ENCODE measurements around the gene GJB3. TPM values are rescaled to one million over a fixed set of nuclear protein-coding genes. Genes with fewer than 3 reads are reported as not detected.
A peak's percentile ranks its signal among the peaks of the same experiment; 100 is the strongest.

The GJB3 gene
- total and polyA plus RNA-seq, 2 of the 13 experiments (the other 11 are each of a cell fraction or from before 2014, with no cell fraction given), result not detected

GRCh38 chr1:34786521-34787325 is 5.7 kb downstream of the GJB3 start (continued):
- TF ChIP-seq MEF2D (CRISPR knock-in tag; IDR thresholded peaks at IDR 0.05) (0 out of 2 replicates have a peak, but pooled peaks have one; percentile 31), TP53 (CRISPR knock-in tag; conservative IDR thresholded peaks at IDR 0.05) (no peak), KLF6 (CRISPR knock-in tag; IDR thresholded peaks at IDR 0.05) (no peak), FOXA1 (IDR thresholded peaks at IDR 0.05) (no peak), FOXA1 (CRISPR knock-in tag; IDR thresholded peaks at IDR 0.05) (peak; percentile 42), MIXL1 (CRISPR knock-in tag; IDR thresholded peaks at IDR 0.05) (0 out of 2 replicates have a peak, but pooled peaks have one; percentile 55), HNF4A (CRISPR knock-in tag; IDR thresholded peaks at IDR 0.05) (no peak), ZNF598 (CRISPR knock-in tag; IDR thresholded peaks at IDR 0.05; ENCODE audit: borderline replicate concordance) (no peak), KLF12 (CRISPR knock-in tag; IDR thresholded peaks at IDR 0.05; ENCODE audit: borderline replicate concordance) (no peak), CC2D1A (CRISPR knock-in tag; IDR thresholded peaks at IDR 0.05) (no peak), NRL (CRISPR knock-in tag; IDR thresholded peaks at IDR 0.05; ENCODE audit: borderline replicate concordance) (no peak), SNAPC2 (CRISPR knock-in tag; IDR thresholded peaks at IDR 0.05) (no peak), CTCF (CRISPR knock-in tag; IDR thresholded peaks at IDR 0.05) (peak; percentile 93), TOPORS (CRISPR knock-in tag; IDR thresholded peaks at IDR 0.05) (0 out of 2 replicates have a peak, but pooled peaks have one; percentile 25), ZSCAN25 (CRISPR knock-in tag; IDR thresholded peaks at IDR 0.05) (no peak), KDM2A (CRISPR knock-in tag; IDR thresholded peaks at IDR 0.05; ENCODE audit: borderline replicate concordance, low read depth) (0 out of 2 replicates have a peak, but pooled peaks have one; percentile 20), BRD4 (CRISPR knock-in tag; IDR thresholded peaks at IDR 0.05) (no peak), SKI (IDR thresholded peaks at IDR 0.05; ENCODE audit: partially characterized antibody) (no peak), AGO1 (IDR thresholded peaks at IDR 0.05; ENCODE audit: low read depth, low read length, poor library complexity, severe bottlenecking) (no peak), ZMYM2 (CRISPR knock-in tag; IDR thresholded peaks at IDR 0.05) (no peak), ZNF367 (CRISPR knock-in tag; IDR thresholded peaks at IDR 0.05; ENCODE audit: borderline replicate concordance) (no peak), CSRNP1 (CRISPR knock-in tag; IDR thresholded peaks at IDR 0.05) (no peak), ZNF432 (CRISPR knock-in tag; IDR thresholded peaks at IDR 0.05; ENCODE audit: borderline replicate concordance) (no peak), LRRFIP1 (CRISPR knock-in tag; conservative IDR thresholded peaks at IDR 0.05) (no peak), SOX6 (IDR thresholded peaks at IDR 0.05) (no peak), SOX6 (CRISPR knock-in tag; IDR thresholded peaks at IDR 0.05) (peak; percentile 35; the same call in 1 of the 2 replicates)
